ENCODE results near the gene CDKN2AIP.

GRCh38 chr4:183430994-183431347, 13.5 kb upstream of the CDKN2AIP start:
- TF ChIP-seq, protein P1, sequence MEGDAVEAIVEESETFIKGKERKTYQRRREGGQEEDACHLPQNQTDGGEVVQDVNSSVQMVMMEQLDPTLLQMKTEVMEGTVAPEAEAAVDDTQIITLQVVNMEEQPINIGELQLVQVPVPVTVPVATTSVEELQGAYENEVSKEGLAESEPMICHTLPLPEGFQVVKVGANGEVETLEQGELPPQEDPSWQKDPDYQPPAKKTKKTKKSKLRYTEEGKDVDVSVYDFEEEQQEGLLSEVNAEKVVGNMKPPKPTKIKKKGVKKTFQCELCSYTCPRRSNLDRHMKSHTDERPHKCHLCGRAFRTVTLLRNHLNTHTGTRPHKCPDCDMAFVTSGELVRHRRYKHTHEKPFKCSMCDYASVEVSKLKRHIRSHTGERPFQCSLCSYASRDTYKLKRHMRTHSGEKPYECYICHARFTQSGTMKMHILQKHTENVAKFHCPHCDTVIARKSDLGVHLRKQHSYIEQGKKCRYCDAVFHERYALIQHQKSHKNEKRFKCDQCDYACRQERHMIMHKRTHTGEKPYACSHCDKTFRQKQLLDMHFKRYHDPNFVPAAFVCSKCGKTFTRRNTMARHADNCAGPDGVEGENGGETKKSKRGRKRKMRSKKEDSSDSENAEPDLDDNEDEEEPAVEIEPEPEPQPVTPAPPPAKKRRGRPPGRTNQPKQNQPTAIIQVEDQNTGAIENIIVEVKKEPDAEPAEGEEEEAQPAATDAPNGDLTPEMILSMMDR (IDR thresholded peaks at IDR 0.05), result no peak
- no peak for TF ChIP-seq POLR2A (IDR thresholded peaks at IDR 0.05)
